Endometrial microvascular endothelial cells (primary cell): ENCODE measurements around the gene ARIH2. TPM values are rescaled to one million over a fixed set of nuclear protein-coding genes. Genes with fewer than 3 reads are reported as not detected.

ENCODE experiments used
- in situ Hi-C: cut with HindIII; loops from 2 replicates; pipeline ENCODE4 v1.10.0; 2017; ENCODE audit warnings: low sequenced_read_pairs, low pct_unique_long_range_greater_than_20kb; ENCODE audit errors: inconsistent ontology term
- total RNA-seq: library from RNA; depleted of rRNA; stranded (reverse); fragments of >200 nt; gene quantifications from one replicate; pipeline ENCODE4 v1.2.3, GENCODE V29; 2015; ENCODE audit errors: inconsistent ontology term

Gene ARIH2
- total RNA-seq, 1 donor from 2014 or later = 53.2 TPM

GRCh38 chr3:48926425-48927392 lies 8.1 kb downstream of the ARIH2 start:
- in situ Hi-C loops = no loop called here

- in situ Hi-C loops = no loop called here
Measured at GRCh38 chr3:48927928-48928327, 9.3 kb downstream of the ARIH2 start.

- in situ Hi-C loops = no loop called here
Measured at GRCh38 chr3:48928679-48929078, 10.0 kb downstream of the ARIH2 start.

GRCh38 chr3:48929358-48930035 lies 10.9 kb downstream of the ARIH2 start:
- in situ Hi-C loops = no loop called here

- in situ Hi-C loops = no loop called here
Measured at GRCh38 chr3:48930590-48930989, 11.9 kb downstream of the ARIH2 start.

GRCh38 chr3:48931944-48932580 lies 13.4 kb downstream of the ARIH2 start:
- in situ Hi-C loops = no loop called here

GRCh38 chr3:48934333-48934991 lies 15.8 kb downstream of the ARIH2 start:
- in situ Hi-C loops = no loop called here

GRCh38 chr3:48935530-48935929 lies 16.9 kb downstream of the ARIH2 start:
- in situ Hi-C loops = no loop called here

GRCh38 chr3:48938156-48938555 lies 19.5 kb downstream of the ARIH2 start:
- in situ Hi-C loops = no loop called here

- in situ Hi-C loops = no loop called here
Measured at GRCh38 chr3:48938689-48939088, 20.0 kb downstream of the ARIH2 start.

- in situ Hi-C loops = no loop called here
Measured at GRCh38 chr3:48945432-48945831, 26.8 kb downstream of the ARIH2 start.

GRCh38 chr3:48945891-48946549 lies 27.4 kb downstream of the ARIH2 start:
- in situ Hi-C loops = no loop called here

- in situ Hi-C loops = no loop called here
Measured at GRCh38 chr3:48949376-48949717, 30.7 kb downstream of the ARIH2 start.

- in situ Hi-C loops = no loop called here
Measured at GRCh38 chr3:48950051-48950450, 31.4 kb downstream of the ARIH2 start.

- in situ Hi-C loops = no loop called here
Measured at GRCh38 chr3:48951764-48952163, 33.1 kb downstream of the ARIH2 start.

- in situ Hi-C loops = no loop called here
Measured at GRCh38 chr3:48952510-48953118, 34.0 kb downstream of the ARIH2 start.

GRCh38 chr3:48957006-48957705 lies 38.5 kb downstream of the ARIH2 start:
- in situ Hi-C loops = no loop called here
